ENCODE results near the gene TP53I11.

DNA sequence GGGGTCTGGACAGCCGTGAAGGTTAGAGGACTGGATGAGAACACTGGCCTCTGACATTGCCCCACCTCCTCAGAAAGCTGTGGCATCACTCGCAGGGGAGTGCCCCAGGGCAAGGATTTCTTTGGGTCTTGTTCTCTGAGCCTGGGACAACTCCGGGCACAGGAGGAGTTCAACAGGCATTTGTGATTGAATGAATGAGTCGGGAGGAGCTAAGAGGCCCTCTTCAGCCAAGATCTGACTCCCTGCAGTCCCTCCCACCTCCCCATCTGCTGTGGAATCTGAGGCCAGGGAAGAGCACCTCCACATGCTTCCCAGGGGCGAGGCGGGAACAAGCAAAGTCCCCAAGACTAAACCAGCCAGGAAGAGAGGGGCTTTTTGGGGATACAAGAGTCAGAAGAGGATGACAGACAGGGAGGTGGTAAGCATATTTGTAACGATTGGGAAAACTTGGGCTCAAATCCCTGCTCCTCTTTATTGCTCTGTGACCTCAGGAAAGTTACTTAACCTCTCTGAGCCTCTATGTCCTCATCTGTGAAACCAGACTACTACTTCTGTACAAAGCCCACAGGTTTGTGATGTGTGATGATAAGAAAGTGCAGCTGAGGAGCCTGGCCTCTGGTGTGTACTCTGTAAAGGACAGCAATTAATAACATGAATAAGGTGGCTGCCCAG is 6.4 kb downstream of the TP53I11 start:
- TF ChIP-seq, protein P1, sequence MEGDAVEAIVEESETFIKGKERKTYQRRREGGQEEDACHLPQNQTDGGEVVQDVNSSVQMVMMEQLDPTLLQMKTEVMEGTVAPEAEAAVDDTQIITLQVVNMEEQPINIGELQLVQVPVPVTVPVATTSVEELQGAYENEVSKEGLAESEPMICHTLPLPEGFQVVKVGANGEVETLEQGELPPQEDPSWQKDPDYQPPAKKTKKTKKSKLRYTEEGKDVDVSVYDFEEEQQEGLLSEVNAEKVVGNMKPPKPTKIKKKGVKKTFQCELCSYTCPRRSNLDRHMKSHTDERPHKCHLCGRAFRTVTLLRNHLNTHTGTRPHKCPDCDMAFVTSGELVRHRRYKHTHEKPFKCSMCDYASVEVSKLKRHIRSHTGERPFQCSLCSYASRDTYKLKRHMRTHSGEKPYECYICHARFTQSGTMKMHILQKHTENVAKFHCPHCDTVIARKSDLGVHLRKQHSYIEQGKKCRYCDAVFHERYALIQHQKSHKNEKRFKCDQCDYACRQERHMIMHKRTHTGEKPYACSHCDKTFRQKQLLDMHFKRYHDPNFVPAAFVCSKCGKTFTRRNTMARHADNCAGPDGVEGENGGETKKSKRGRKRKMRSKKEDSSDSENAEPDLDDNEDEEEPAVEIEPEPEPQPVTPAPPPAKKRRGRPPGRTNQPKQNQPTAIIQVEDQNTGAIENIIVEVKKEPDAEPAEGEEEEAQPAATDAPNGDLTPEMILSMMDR (IDR thresholded peaks at IDR 0.05), result no peak
- no peak for TF ChIP-seq POLR2A (IDR thresholded peaks at IDR 0.05)

Measured in thyroid gland (tissue), 4 donors.